WTC11 (cell line): ENCODE measurements around the gene DOCK7. TPM values are rescaled to one million over a fixed set of nuclear protein-coding genes. Genes with fewer than 3 reads are reported as not detected.

Experiments
- ATAC-seq: fragments of 200-7000 bp; cut with Tn5 transposase; 2 replicates; pipeline ENCODE4 v1.10.0; 2021; ENCODE audit warnings: mild to moderate bottlenecking, moderate library complexity
- CTCF ChIA-PET: fragments of 300-600 bp; sonication (Branson Sonifier 250); formaldehyde crosslinking; loops from one replicate; lab custom pipeline; 2021; ENCODE audit warnings: antibody characterized with exemption; lab: Charles Lee
- POLR2A ChIA-PET: fragments of 350-600 bp; sonication (Branson Sonifier 250); formaldehyde crosslinking; loops from one replicate; lab custom pipeline; 2021; ENCODE audit warnings: antibody characterized with exemption; lab: Charles Lee
- DNase-seq: peaks from one replicate; pipeline ENCODE4 v3.0.0; 2021; ENCODE audit warnings: low spot score
- H3K27ac Mint-ChIP-seq: 2 replicates; pipeline ENCODE4 v1.8.0; 2021; ENCODE audit warnings: mixed read lengths
- H3K27me3 Mint-ChIP-seq: 2 replicates; pipeline ENCODE4 v1.8.0; 2021; ENCODE audit warnings: low read depth, mild to moderate bottlenecking, moderate library complexity, mixed read lengths
- H3K36me3 Mint-ChIP-seq: 2 replicates; pipeline ENCODE4 v1.8.0; 2021; ENCODE audit warnings: mixed read lengths
- H3K4me1 Mint-ChIP-seq: 2 replicates; pipeline ENCODE4 v1.8.0; 2022; ENCODE audit warnings: mixed read lengths
- H3K4me3 Mint-ChIP-seq: 2 replicates; pipeline ENCODE4 v1.8.0; 2021; ENCODE audit warnings: mild to moderate bottlenecking, moderate library complexity, mixed read lengths
- H3K9me3 Mint-ChIP-seq: 2 replicates; pipeline ENCODE4 v1.8.0; 2021; ENCODE audit warnings: mixed read lengths
- AR ChIP-seq: fragments of 250-450 bp; sonication (Bioruptor Pico); IDR thresholded peaks from 2 replicates; pipeline ENCODE4 v1.9.0; 2021; ENCODE audit warnings: mild to moderate bottlenecking
- ARID4B ChIP-seq: sonication (generic); formaldehyde crosslinking; IDR thresholded peaks from 2 replicates; pipeline ENCODE4 v1.8.0; 2023; ENCODE audit warnings: missing genetic modification reagents, mild to moderate bottlenecking, borderline replicate concordance
- ATF1 ChIP-seq: sonication (generic); formaldehyde crosslinking; IDR thresholded peaks from 2 replicates; pipeline ENCODE4 v1.8.1; 2023; ENCODE audit warnings: mild to moderate bottlenecking, moderate library complexity, missing genetic modification reagents
- GRHL2 ChIP-seq: fragments of 250-450 bp; sonication (Bioruptor Pico); IDR thresholded peaks from 2 replicates; pipeline ENCODE4 v1.8.0; 2022; ENCODE audit warnings: mild to moderate bottlenecking, moderate library complexity; ENCODE audit not compliant: insufficient replicate concordance, severe bottlenecking
- IRF1 ChIP-seq: sonication (generic); formaldehyde crosslinking; IDR thresholded peaks from 2 replicates; pipeline ENCODE4 v1.8.0; 2023; ENCODE audit warnings: missing genetic modification reagents
- KAT7 ChIP-seq: sonication (generic); formaldehyde crosslinking; IDR thresholded peaks from 2 replicates; pipeline ENCODE4 v1.8.1; 2023; ENCODE audit warnings: missing genetic modification reagents, mild to moderate bottlenecking, borderline replicate concordance
- NR3C1 ChIP-seq: sonication (generic); formaldehyde crosslinking; conservative IDR thresholded peaks from 2 replicates; pipeline ENCODE4 v1.8.1; 2023; ENCODE audit warnings: low read depth, mild to moderate bottlenecking, missing genetic modification reagents
- OVOL2 ChIP-seq: fragments of 250-450 bp; sonication (Bioruptor Pico); IDR thresholded peaks from 2 replicates; pipeline ENCODE4 v1.9.0; 2021; ENCODE audit warnings: mild to moderate bottlenecking, borderline replicate concordance
- TEAD4 ChIP-seq: sonication (generic); formaldehyde crosslinking; IDR thresholded peaks from 2 replicates; pipeline ENCODE4 v1.8.0; 2022; ENCODE audit warnings: mild to moderate bottlenecking, missing genetic modification reagents
- ZNF416 ChIP-seq: fragments of 250-450 bp; sonication (Bioruptor Pico); IDR thresholded peaks from 2 replicates; pipeline ENCODE4 v1.9.0; 2021; ENCODE audit warnings: mild to moderate bottlenecking, inconsistent platforms
- total RNA-seq: library from RNA; stranded (reverse); gene quantifications from 3 replicates; pipeline ENCODE4 v1.2.3, GENCODE V29; 2021
- TF ChIP-seq, protein P1 (sequence below): sonication (generic); formaldehyde crosslinking; IDR thresholded peaks from 2 replicates; pipeline ENCODE4 v1.8.0; 2022; ENCODE audit warnings: mild to moderate bottlenecking, missing genetic modification reagents
- TF ChIP-seq, protein P2 (sequence below): fragments of 200-600 bp; IDR thresholded peaks from 2 replicates; pipeline ENCODE4 v1.8.0; 2022; ENCODE audit warnings: antibody characterized with exemption

The DOCK7 gene
- total RNA-seq, 1 experiment from 2014 or later: 34.2 TPM

GRCh38 chr1:62687421-62687902 lies 724 bp downstream of the DOCK7 start:
- CTCF ChIA-PET: interaction anchor here (1.0 kb wide), 1 partner anchor 157 kb away, joined by 3 read pairs; no protein-coding TSS in a partner anchor
- no peaks in the 10 kb centered on the region for H3K36me3 Mint-ChIP-seq
- DNase-seq (peak; percentile 61), ATAC-seq (peak; percentile 41)
- no peaks in the 10 kb centered on the region for H3K27me3 Mint-ChIP-seq
- H3K9me3 Mint-ChIP-seq: no peaks in the 10 kb centered on the region
- H3K4me3 Mint-ChIP-seq: peak overlapping the region; percentile 94
- peaks cover 30% of the 10 kb centered on the region for H3K4me1 Mint-ChIP-seq
- TF ChIP-seq ATF1 (no peak), KAT7 (CRISPR knock-in tag) (0 out of 2 replicates have a peak, but pooled peaks have one; percentile 8), ARID4B (0 out of 2 replicates have a peak, but pooled peaks have one; percentile 1)
- TF ChIP-seq, protein P1, sequence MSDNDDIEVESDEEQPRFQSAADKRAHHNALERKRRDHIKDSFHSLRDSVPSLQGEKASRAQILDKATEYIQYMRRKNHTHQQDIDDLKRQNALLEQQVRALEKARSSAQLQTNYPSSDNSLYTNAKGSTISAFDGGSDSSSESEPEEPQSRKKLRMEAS: 0 out of 2 replicates have a peak, but pooled peaks have one; percentile 19
- peak overlapping the region; percentile 77 for H3K27ac Mint-ChIP-seq
- POLR2A ChIA-PET: interaction anchor here (0.6 kb wide), 1 partner anchor 119 kb away, joined by 3 read pairs; no protein-coding TSS in a partner anchor

GRCh38 chr1:62686822-62687221 lies 1.4 kb downstream of the DOCK7 start:
- ATAC-seq (no peak), DNase-seq (no peak)
- peak overlapping the region; percentile 94 for H3K4me3 Mint-ChIP-seq
- H3K4me1 Mint-ChIP-seq: peaks cover 30% of the 10 kb centered on the region
- TF ChIP-seq GRHL2 (CRISPR knock-in tag): no peak
- TF ChIP-seq, protein P2, sequence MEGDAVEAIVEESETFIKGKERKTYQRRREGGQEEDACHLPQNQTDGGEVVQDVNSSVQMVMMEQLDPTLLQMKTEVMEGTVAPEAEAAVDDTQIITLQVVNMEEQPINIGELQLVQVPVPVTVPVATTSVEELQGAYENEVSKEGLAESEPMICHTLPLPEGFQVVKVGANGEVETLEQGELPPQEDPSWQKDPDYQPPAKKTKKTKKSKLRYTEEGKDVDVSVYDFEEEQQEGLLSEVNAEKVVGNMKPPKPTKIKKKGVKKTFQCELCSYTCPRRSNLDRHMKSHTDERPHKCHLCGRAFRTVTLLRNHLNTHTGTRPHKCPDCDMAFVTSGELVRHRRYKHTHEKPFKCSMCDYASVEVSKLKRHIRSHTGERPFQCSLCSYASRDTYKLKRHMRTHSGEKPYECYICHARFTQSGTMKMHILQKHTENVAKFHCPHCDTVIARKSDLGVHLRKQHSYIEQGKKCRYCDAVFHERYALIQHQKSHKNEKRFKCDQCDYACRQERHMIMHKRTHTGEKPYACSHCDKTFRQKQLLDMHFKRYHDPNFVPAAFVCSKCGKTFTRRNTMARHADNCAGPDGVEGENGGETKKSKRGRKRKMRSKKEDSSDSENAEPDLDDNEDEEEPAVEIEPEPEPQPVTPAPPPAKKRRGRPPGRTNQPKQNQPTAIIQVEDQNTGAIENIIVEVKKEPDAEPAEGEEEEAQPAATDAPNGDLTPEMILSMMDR: no peak
- TF ChIP-seq AR: no peak
- TF ChIP-seq IRF1: no peak
- no peak for TF ChIP-seq NR3C1 (CRISPR knock-in tag)
- no peak for TF ChIP-seq TEAD4
- no peak for TF ChIP-seq ZNF416 (CRISPR knock-in tag)
- no peak for TF ChIP-seq OVOL2 (CRISPR knock-in tag)
- H3K27ac Mint-ChIP-seq: no peak overlapping the region
- POLR2A ChIA-PET: no interaction called here
- H3K9me3 Mint-ChIP-seq: no peaks in the 10 kb centered on the region
- CTCF ChIA-PET: interaction anchor here (1.0 kb wide), 1 partner anchor 157 kb away, joined by 3 read pairs; no protein-coding TSS in a partner anchor
- no peaks in the 10 kb centered on the region for H3K36me3 Mint-ChIP-seq
- H3K27me3 Mint-ChIP-seq: no peaks in the 10 kb centered on the region
